ENCODE data around the gene PLCB1. TPM values are rescaled to one million over a fixed set of nuclear protein-coding genes. Genes with fewer than 3 reads are reported as not detected.

Gene PLCB1
- total and polyA plus RNA-seq, 7 donors, result 1.5 to 10.7 (median 4.2) TPM

GRCh38 chr20:8867038-8867740 lies 735.1 kb downstream of the PLCB1 start:
- no peaks in the 10 kb centered on the region for H3K9me3 ChIP-seq
- intact Hi-C loops (cut with DNase I), result no loop called here
- no peak for ATAC-seq
- DNase-seq, result no peak
- H3K4me1 ChIP-seq, result no peaks in the 10 kb centered on the region
- TF ChIP-seq, protein P1, sequence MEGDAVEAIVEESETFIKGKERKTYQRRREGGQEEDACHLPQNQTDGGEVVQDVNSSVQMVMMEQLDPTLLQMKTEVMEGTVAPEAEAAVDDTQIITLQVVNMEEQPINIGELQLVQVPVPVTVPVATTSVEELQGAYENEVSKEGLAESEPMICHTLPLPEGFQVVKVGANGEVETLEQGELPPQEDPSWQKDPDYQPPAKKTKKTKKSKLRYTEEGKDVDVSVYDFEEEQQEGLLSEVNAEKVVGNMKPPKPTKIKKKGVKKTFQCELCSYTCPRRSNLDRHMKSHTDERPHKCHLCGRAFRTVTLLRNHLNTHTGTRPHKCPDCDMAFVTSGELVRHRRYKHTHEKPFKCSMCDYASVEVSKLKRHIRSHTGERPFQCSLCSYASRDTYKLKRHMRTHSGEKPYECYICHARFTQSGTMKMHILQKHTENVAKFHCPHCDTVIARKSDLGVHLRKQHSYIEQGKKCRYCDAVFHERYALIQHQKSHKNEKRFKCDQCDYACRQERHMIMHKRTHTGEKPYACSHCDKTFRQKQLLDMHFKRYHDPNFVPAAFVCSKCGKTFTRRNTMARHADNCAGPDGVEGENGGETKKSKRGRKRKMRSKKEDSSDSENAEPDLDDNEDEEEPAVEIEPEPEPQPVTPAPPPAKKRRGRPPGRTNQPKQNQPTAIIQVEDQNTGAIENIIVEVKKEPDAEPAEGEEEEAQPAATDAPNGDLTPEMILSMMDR (IDR thresholded peaks at IDR 0.05), result no peak
- H3K27ac ChIP-seq, result no peak overlapping the region
- no peak overlapping the region for H3K4me3 ChIP-seq
- no peaks in the 10 kb centered on the region for H3K36me3 ChIP-seq (ENCODE audit: insufficient read depth in 1 of 2, low read depth in 1 of 2)
- 75 to 80% (median 76%) methylated on average over 7 of the region's 7 CpGs for WGBS, 3 donors
- H3K27me3 ChIP-seq (ENCODE audit: insufficient read depth in 3 of 3, low read length in 2 of 3), result no peaks in the 10 kb centered on the region

- Histone ChIP-seq H3K4me3 (no peak overlapping the region), H3K27ac (no peak overlapping the region), H3K36me3 (ENCODE audit: insufficient read depth in 1 of 2, low read depth in 1 of 2) (no peaks in the 10 kb centered on the region), H3K9me3 (no peaks in the 10 kb centered on the region), H3K27me3 (ENCODE audit: insufficient read depth in 3 of 3, low read length in 2 of 3) (no peaks in the 10 kb centered on the region), H3K4me1 (no peaks in the 10 kb centered on the region)
- ATAC-seq (no peak), DNase-seq (no peak)
- WGBS, 3 donors, result 90 to 95% (median 93%) methylated on average over 1 of the region's 1 CpG
- intact Hi-C loops (cut with DNase I), result no loop called here
- TF ChIP-seq, protein P1 (IDR thresholded peaks at IDR 0.05), result no peak
Observed at GRCh38 chr20:8870652-8871051, 738.6 kb downstream of the PLCB1 start.

GRCh38 chr20:8874437-8874836 lies 742.4 kb downstream of the PLCB1 start:
- Histone ChIP-seq H3K4me1 (no peaks in the 10 kb centered on the region), H3K27ac (no peak overlapping the region), H3K4me3 (no peak overlapping the region), H3K9me3 (no peaks in the 10 kb centered on the region), H3K27me3 (ENCODE audit: insufficient read depth in 3 of 3, low read length in 2 of 3) (no peaks in the 10 kb centered on the region), H3K36me3 (ENCODE audit: insufficient read depth in 1 of 2, low read depth in 1 of 2) (no peaks in the 10 kb centered on the region)
- WGBS, 3 donors, result 66 to 86% (median 76%) methylated on average over 1 of the region's 1 CpG
- ATAC-seq, result no peak
- intact Hi-C loops (cut with DNase I), result no loop called here
- DNase-seq, result no peak
- TF ChIP-seq, protein P1 (IDR thresholded peaks at IDR 0.05), result no peak

GRCh38 chr20:8875586-8875985 lies 743.5 kb downstream of the PLCB1 start:
- ATAC-seq (no peak), DNase-seq (no peak)
- no peaks in the 10 kb centered on the region for H3K4me1 ChIP-seq
- TF ChIP-seq, protein P1 (IDR thresholded peaks at IDR 0.05), result no peak
- intact Hi-C loops (cut with DNase I), result no loop called here
- H3K27me3 ChIP-seq (ENCODE audit: insufficient read depth in 3 of 3, low read length in 2 of 3), result no peaks in the 10 kb centered on the region
- no peak overlapping the region for H3K4me3 ChIP-seq
- no peaks in the 10 kb centered on the region for H3K9me3 ChIP-seq
- H3K27ac ChIP-seq, result no peak overlapping the region
- no peaks in the 10 kb centered on the region for H3K36me3 ChIP-seq (ENCODE audit: insufficient read depth in 1 of 2, low read depth in 1 of 2)

GRCh38 chr20:8876366-8876765 lies 744.3 kb downstream of the PLCB1 start:
- no peaks in the 10 kb centered on the region for H3K36me3 ChIP-seq (ENCODE audit: insufficient read depth in 1 of 2, low read depth in 1 of 2)
- no peak overlapping the region for H3K27ac ChIP-seq
- no peak for DNase-seq
- intact Hi-C loops (cut with DNase I), result no loop called here
- H3K9me3 ChIP-seq, result no peaks in the 10 kb centered on the region
- H3K4me3 ChIP-seq, result no peak overlapping the region
- ATAC-seq, result no peak
- H3K27me3 ChIP-seq (ENCODE audit: insufficient read depth in 3 of 3, low read length in 2 of 3), result no peaks in the 10 kb centered on the region
- TF ChIP-seq, protein P1 (IDR thresholded peaks at IDR 0.05), result no peak
- no peaks in the 10 kb centered on the region for H3K4me1 ChIP-seq
